H1 (cell line): ENCODE measurements around the gene OPCML. TPM values are rescaled to one million over a fixed set of nuclear protein-coding genes. Genes with fewer than 3 reads are reported as not detected.

Experiments
- CTCF ChIA-PET: fragments of 300-600 bp; sonication (Branson Sonifier 250); formaldehyde crosslinking; loops from one replicate; lab custom pipeline; 2021; ENCODE audit not compliant: partially characterized antibody; lab: Charles Lee
- POLR2A ChIA-PET: fragments of 300-600 bp; sonication (Branson Sonifier 250); formaldehyde crosslinking; loops from one replicate; lab custom pipeline; 2021; ENCODE audit warnings: inconsistent platforms; ENCODE audit not compliant: partially characterized antibody; lab: Charles Lee
- DNase-seq, 2 experiments: peaks; one replicate each; pipeline versions ENCODE4 v3.0.0 to v3.0.0-alpha.2; 2010 to 2022; ENCODE audit warnings: low spot score in 2 of 2, low read depth in 1 of 2, mixed read lengths in 1 of 2
- FAIRE-seq: peaks from 2 replicates; lab custom pipeline; 2011; peaks lifted over from hg19 to GRCh38; lab: Jason Lieb, UNC
- H2AFZ ChIP-seq: 2 replicates; pipeline ENCODE4 v1.8.1; 2012; ENCODE audit warnings: low read length, inconsistent platforms
- H2AK5ac ChIP-seq: 2 replicates; pipeline ENCODE4 v1.6.1; 2013; ENCODE audit warnings: low read depth, low read length
- H2BK120ac ChIP-seq: replicated peaks from 2 replicates; pipeline ENCODE3; 2013; ENCODE audit warnings: low read depth, low read length, inconsistent platforms
- H2BK12ac ChIP-seq: 2 replicates; pipeline ENCODE4 v1.6.1; 2013; ENCODE audit warnings: low read depth, low read length
- H2BK15ac ChIP-seq: 2 replicates; pipeline ENCODE4 v1.6.1; 2013; ENCODE audit warnings: low read length
- H2BK20ac ChIP-seq: 2 replicates; pipeline ENCODE4 v1.6.1; 2013; ENCODE audit warnings: low read length
- H2BK5ac ChIP-seq: 2 replicates; pipeline ENCODE4 v1.6.1; 2013; ENCODE audit warnings: low read depth, low read length
- H3K14ac ChIP-seq: 2 replicates; pipeline ENCODE4 v1.6.1; 2013; ENCODE audit warnings: inconsistent platforms; ENCODE audit not compliant: insufficient read length
- H3K18ac ChIP-seq: 2 replicates; pipeline ENCODE4 v1.6.1; 2013; ENCODE audit warnings: low read length; ENCODE audit errors: extremely low read depth
- H3K23ac ChIP-seq: 2 replicates; pipeline ENCODE4 v1.6.1; 2013; ENCODE audit warnings: inconsistent platforms; ENCODE audit not compliant: insufficient read length
- H3K23me2 ChIP-seq: 2 replicates; pipeline ENCODE4 v1.6.1; 2013; ENCODE audit warnings: low read depth, low read length
- H3K27ac ChIP-seq: 2 replicates; pipeline ENCODE4 v1.6.1; 2011; ENCODE audit warnings: low read depth, low read length, inconsistent platforms
- H3K27me3 ChIP-seq, 4 experiments: replicated peaks in 1 of 4; 1 replicate in 1 of 4; 2 replicates in 3 of 4; pipeline versions ENCODE4 v1.6.1 to v1.8.1; 2011 to 2013; ENCODE audit warnings: low read length in 3 of 4, mild to moderate bottlenecking in 3 of 4, inconsistent platforms in 2 of 4, mixed read lengths in 2 of 4, moderate library complexity in 1 of 4; ENCODE audit not compliant: control insufficient read depth in 3 of 4, insufficient read depth in 3 of 4; ENCODE audit errors: extremely low read depth in 1 of 4
- H3K36me3 ChIP-seq, 4 experiments: 2 replicates each; pipeline versions ENCODE4 v1.6.1 to v1.8.1; 2011 to 2013; ENCODE audit warnings: mild to moderate bottlenecking in 4 of 4, low read length in 3 of 4, moderate library complexity in 2 of 4, control low read depth in 1 of 4, inconsistent platforms in 1 of 4; ENCODE audit not compliant: insufficient read depth in 4 of 4, control insufficient read depth in 2 of 4
- H3K4ac ChIP-seq: replicated peaks from 2 replicates; pipeline ENCODE3; 2013; ENCODE audit warnings: low read length, low read depth, mixed read lengths, inconsistent platforms; ENCODE audit not compliant: insufficient read length
- H3K4me1 ChIP-seq, 4 experiments: replicated peaks in 1 of 4; 1 replicate in 1 of 4; 2 replicates in 3 of 4; pipeline versions ENCODE4 v1.6.1 to v1.8.1; 2011 to 2013; ENCODE audit warnings: low read length in 3 of 4, inconsistent platforms in 2 of 4, mixed read lengths in 1 of 4; ENCODE audit not compliant: insufficient read depth in 4 of 4, control insufficient read depth in 3 of 4
- H3K4me2 ChIP-seq, 2 experiments: 2 replicates each; pipeline versions ENCODE4 v1.6.1 to v1.8.1; 2011 to 2013; ENCODE audit warnings: low read depth in 2 of 2, low read length in 2 of 2, control low read depth in 1 of 2, inconsistent platforms in 1 of 2, mild to moderate bottlenecking in 1 of 2; ENCODE audit not compliant: insufficient read depth in 1 of 2
- H3K4me3 ChIP-seq, 4 experiments: fragments of 200-600, 300-600 bp in 1 of 4; sonication (generic), shearing (Covaris generic), sonication (Bioruptor Twin) in 1 of 4; 2 replicates each; pipeline versions ENCODE4 v1.5.1 to v1.8.1; 2011 to 2016; ENCODE audit warnings: low read length in 4 of 4, low read depth in 3 of 4, control low read depth in 2 of 4, inconsistent platforms in 2 of 4, mild to moderate bottlenecking in 2 of 4, mixed read lengths in 1 of 4, moderate library complexity in 1 of 4; ENCODE audit not compliant: insufficient read depth in 2 of 4; ENCODE audit errors: extremely low read depth in 1 of 4
- H3K56ac ChIP-seq: replicated peaks from 2 replicates; pipeline ENCODE3; 2013; ENCODE audit warnings: low read depth, mild to moderate bottlenecking, mixed read lengths, low read length, inconsistent platforms; ENCODE audit not compliant: insufficient read length
- H3K79me1 ChIP-seq: 2 replicates; pipeline ENCODE4 v1.6.1; 2013; ENCODE audit warnings: low read depth, low read length, control low read depth
- H3K79me2 ChIP-seq, 2 experiments: 2 replicates each; pipeline versions ENCODE4 v1.6.1 to v1.8.1; 2012 to 2013; ENCODE audit warnings: low read length in 2 of 2, mild to moderate bottlenecking in 2 of 2, inconsistent platforms in 1 of 2; ENCODE audit not compliant: insufficient read depth in 2 of 2, control insufficient read depth in 1 of 2
- H3K9ac ChIP-seq, 4 experiments: replicated peaks in 1 of 4; 1 replicate in 1 of 4; 2 replicates in 3 of 4; pipeline versions ENCODE4 v1.6.1 to v1.8.1; 2011 to 2013; ENCODE audit warnings: low read depth in 3 of 4, low read length in 3 of 4, control low read depth in 2 of 4, mild to moderate bottlenecking in 2 of 4, moderate library complexity in 2 of 4, inconsistent platforms in 1 of 4; ENCODE audit errors: extremely low read depth in 1 of 4
- H3K9me3 ChIP-seq, 2 experiments: 2 replicates each; pipeline versions ENCODE4 v1.6.1 to v1.8.1; 2012 to 2013; ENCODE audit warnings: mild to moderate bottlenecking in 2 of 2, moderate library complexity in 2 of 2, control low read depth in 1 of 2, inconsistent platforms in 1 of 2, low read depth in 1 of 2, low read length in 1 of 2, mixed read lengths in 1 of 2; ENCODE audit not compliant: insufficient read depth in 2 of 2
- H4K20me1 ChIP-seq, 2 experiments: replicated peaks in 1 of 2; 2 replicates each; pipeline versions ENCODE3 to v1.8.1; 2011 to 2013; ENCODE audit warnings: inconsistent platforms in 2 of 2, low read length in 2 of 2, mild to moderate bottlenecking in 1 of 2; ENCODE audit not compliant: insufficient read depth in 2 of 2, control insufficient read depth in 1 of 2
- H4K5ac ChIP-seq: 2 replicates; pipeline ENCODE4 v1.6.1; 2013; ENCODE audit warnings: low read length, low read depth, mixed read lengths, inconsistent platforms; ENCODE audit not compliant: insufficient read length
- H4K8ac ChIP-seq: 2 replicates; pipeline ENCODE4 v1.8.0; 2013; ENCODE audit warnings: mild to moderate bottlenecking, moderate library complexity, low read length, inconsistent platforms; ENCODE audit not compliant: insufficient read depth; ENCODE audit errors: extremely low read depth
- H4K91ac ChIP-seq: replicated peaks from 2 replicates; pipeline ENCODE3; 2013; ENCODE audit warnings: low read length, mixed read lengths, inconsistent platforms; ENCODE audit not compliant: insufficient read length
- CBX5 ChIP-seq: fragments of 300-800, 300-1000 bp; sonication (generic); IDR thresholded peaks from 2 replicates; pipeline ENCODE4 v1.7.1; 2016; ENCODE audit warnings: antibody characterized with exemption, low read length, low read depth
- CREB1 ChIP-seq: IDR thresholded peaks from 2 replicates; pipeline ENCODE4 v1.6.1; 2012; ENCODE audit warnings: inconsistent platforms
- HDAC2 ChIP-seq, 2 experiments: fragments of 300-600 bp in 1 of 2; sonication (generic) in 1 of 2; IDR thresholded peaks; 2 replicates each; pipeline ENCODE4 v1.6.1; 2011 to 2012; ENCODE audit warnings: low read depth in 2 of 2, low read length in 2 of 2, mild to moderate bottlenecking in 2 of 2, moderate library complexity in 2 of 2, borderline replicate concordance in 1 of 2, inconsistent platforms in 1 of 2
- MAFK ChIP-seq: IDR thresholded peaks from 2 replicates; pipeline ENCODE4 v1.6.1; 2012; ENCODE audit warnings: low read depth, mild to moderate bottlenecking, improper control_type of control experiment, low read length
- POLR2A ChIP-seq, 2 experiments: IDR thresholded peaks; 1 replicate in 1 of 2; 2 replicates in 1 of 2; pipeline ENCODE4 v1.6.1; 2011; ENCODE audit warnings: low read depth in 2 of 2, low read length in 2 of 2, mild to moderate bottlenecking in 2 of 2; ENCODE audit errors: control extremely low read depth in 1 of 2
- POLR2AphosphoS5 ChIP-seq: IDR thresholded peaks from 2 replicates; pipeline ENCODE4 v1.6.1; 2011; ENCODE audit warnings: low read depth, low read length
- POU5F1 ChIP-seq: IDR thresholded peaks from 2 replicates; pipeline ENCODE4 v1.6.1; 2011; ENCODE audit warnings: low read depth, mild to moderate bottlenecking, low read length, moderate library complexity
- RAD21 ChIP-seq, 2 experiments: IDR thresholded peaks in 1 of 2; conservative IDR thresholded peaks in 1 of 2; 2 replicates each; pipeline ENCODE4 v1.6.1; 2011; ENCODE audit warnings: low read depth in 2 of 2, low read length in 2 of 2, improper control_type of control experiment in 1 of 2, inconsistent platforms in 1 of 2, mild to moderate bottlenecking in 1 of 2, moderate library complexity in 1 of 2
- RXRA ChIP-seq: IDR thresholded peaks from 2 replicates; pipeline ENCODE4 v1.6.1; 2011; ENCODE audit warnings: low read depth, mild to moderate bottlenecking, low read length, moderate library complexity; ENCODE audit not compliant: insufficient read depth
- SAP30 ChIP-seq: fragments of 300-600 bp; sonication (generic); IDR thresholded peaks from 2 replicates; pipeline ENCODE4 v1.7.1; 2012; ENCODE audit warnings: low read length, moderate library complexity, mild to moderate bottlenecking, inconsistent platforms; ENCODE audit not compliant: insufficient read depth, insufficient replicate concordance
- SIX5 ChIP-seq: IDR thresholded peaks from 2 replicates; pipeline ENCODE4 v1.6.1; 2011; ENCODE audit warnings: mild to moderate bottlenecking, low read depth, low read length
- YY1 ChIP-seq: IDR thresholded peaks from 2 replicates; pipeline ENCODE4 v1.6.1; 2011; ENCODE audit warnings: low read depth, mild to moderate bottlenecking, low read length
- ZNF274 ChIP-seq: IDR thresholded peaks from 2 replicates; pipeline ENCODE4 v1.7.0; 2012; ENCODE audit warnings: low read length, borderline replicate concordance; ENCODE audit errors: extremely low read depth
- WGBS, 2 experiments: shearing (Covaris generic) in 1 of 2; methylation state at CpG; one replicate each; pipeline versions ENCODE4 v1.1.6 to v1.1.7; 2013 to 2015; ENCODE audit warnings: low lambda C conversion rate in 2 of 2, mixed read lengths in 2 of 2, inconsistent platforms in 1 of 2, low coverage in 1 of 2, missing lambda C conversion rate in 1 of 2; ENCODE audit not compliant: insufficient replicate concordance in 2 of 2, insufficient coverage in 1 of 2, insufficient read length in 1 of 2; ENCODE audit errors: extremely low coverage in 1 of 2, missing lambda C conversion rate in 1 of 2; 5-methylcytosine and 5-hydroxymethylcytosine counted together
- polyA plus RNA-seq, 7 experiments: library from polyadenylated mRNA; depleted of rRNA in 3 of 7; stranded (reverse) in 5 of 7; unstranded in 2 of 7; fragments of >200 nt in 5 of 7; fragments of 200-250 nt in 2 of 7; gene quantifications; 1 replicate in 5 of 7; 2 replicates in 1 of 7; 4 replicates in 1 of 7; pipeline versions ENCODE4 v1.2.1 to v1.2.3, GENCODE V29; 2011 to 2013; ENCODE audit warnings: missing spikeins in 2 of 7, mixed read lengths in 2 of 7
- total RNA-seq: library from RNA; stranded (reverse); fragmentation: NEBNext Ultra II Directional; extraction: Animal tissue kit (Norgen Biotek cat#: 25700); gene quantifications from 2 replicates; pipeline ENCODE4 v1.2.1, GENCODE V29; 2021
- TF ChIP-seq, protein P1 (sequence below): IDR thresholded peaks from 2 replicates; pipeline ENCODE4 v1.6.1; 2011; ENCODE audit warnings: low read length, improper control_type of control experiment

The OPCML gene
- total and polyA plus RNA-seq, 2 of the 8 experiments (the other 6 are each of a cell fraction or from before 2014, with no cell fraction given), result 2.3 to 3.1 TPM

DNA sequence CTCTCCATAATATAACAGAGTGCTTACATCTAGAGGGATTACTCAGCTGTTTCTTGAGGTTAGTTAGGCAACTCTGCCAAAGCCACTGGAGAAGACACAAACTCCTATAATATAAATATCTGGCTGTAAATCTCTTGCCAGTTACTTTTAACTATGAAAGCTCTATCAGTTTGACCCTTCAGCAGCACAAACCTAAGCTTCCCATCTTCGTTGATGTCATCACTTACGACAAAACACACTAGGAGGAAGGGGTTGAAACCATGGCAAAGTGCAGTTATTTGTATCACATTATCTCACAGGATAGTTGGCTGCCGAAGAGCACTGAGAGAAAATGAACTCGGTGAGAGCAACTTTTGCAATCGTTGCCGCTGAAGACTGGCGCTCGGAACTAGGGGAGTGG, 922.1 kb downstream of the OPCML start:
- Histone ChIP-seq H2BK12ac (no peak overlapping the region), H4K91ac (no peak overlapping the region), H3K79me1 (no peaks in the 10 kb centered on the region), H2BK20ac (no peak overlapping the region), H2AK5ac (no peak overlapping the region), H3K14ac (no peak overlapping the region), H3K4me2 (no peak overlapping the region), H3K23ac (no peak overlapping the region), H3K27me3 (no peaks in the 10 kb centered on the region), H2BK120ac (no peak overlapping the region), H2BK15ac (no peak overlapping the region), H3K23me2 (no peaks in the 10 kb centered on the region), H3K27ac (no peak overlapping the region), H3K79me2 (no peaks in the 10 kb centered on the region), H4K8ac (no peak overlapping the region; the same call in 1 of the 2 replicates), H3K18ac (no peak overlapping the region), H3K4me3 (no peak overlapping the region), H3K9me3 (no peaks in the 10 kb centered on the region), H3K4ac (no peak overlapping the region), H2BK5ac (no peak overlapping the region), H3K56ac (no peak overlapping the region), H4K20me1 (no peaks in the 10 kb centered on the region), H4K5ac (no peak overlapping the region), H3K9ac (no peak overlapping the region), H3K4me1 (no peaks in the 10 kb centered on the region; a peak in 1 of 7 replicates), H2AFZ (no peak overlapping the region), H3K36me3 (no peaks in the 10 kb centered on the region)
- CTCF ChIA-PET, result interaction anchor here (1.2 kb wide), 1 partner anchor 15 kb away, joined by 3 read pairs; no protein-coding TSS in a partner anchor
- DNase-seq, result no peak
- FAIRE-seq, result no peak
- WGBS, 2 experiments, result 84% methylated on average over 8 of the region's 8 CpGs; no CpG with 5 or more reads in 1 of the 2 experiments
- POLR2A ChIA-PET, result no interaction called here
- TF ChIP-seq POLR2A (IDR thresholded peaks at IDR 0.05; ENCODE audit: control extremely low read depth in 1 of 2, low read depth in 2 of 2, low read length in 2 of 2) (no peak), POU5F1 (no peak), CREB1 (no peak), HDAC2 (IDR thresholded peaks at IDR 0.05; ENCODE audit: borderline replicate concordance in 1 of 2, low read depth in 2 of 2, low read length in 2 of 2) (no peak), RAD21 (IDR thresholded peaks at IDR 0.05 in 1 of 2, conservative IDR thresholded peaks at IDR 0.05 in 1 of 2; ENCODE audit: low read depth in 2 of 2, low read length in 2 of 2) (no peak), RXRA (no peak), SIX5 (no peak), CBX5 (no peak), ZNF274 (no peak), MAFK (no peak), SAP30 (no peak), YY1 (no peak), POLR2AphosphoS5 (no peak)
- TF ChIP-seq, protein P1, sequence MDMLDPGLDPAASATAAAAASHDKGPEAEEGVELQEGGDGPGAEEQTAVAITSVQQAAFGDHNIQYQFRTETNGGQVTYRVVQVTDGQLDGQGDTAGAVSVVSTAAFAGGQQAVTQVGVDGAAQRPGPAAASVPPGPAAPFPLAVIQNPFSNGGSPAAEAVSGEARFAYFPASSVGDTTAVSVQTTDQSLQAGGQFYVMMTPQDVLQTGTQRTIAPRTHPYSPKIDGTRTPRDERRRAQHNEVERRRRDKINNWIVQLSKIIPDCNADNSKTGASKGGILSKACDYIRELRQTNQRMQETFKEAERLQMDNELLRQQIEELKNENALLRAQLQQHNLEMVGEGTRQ, result no peak
